Smooth muscle cell (in vitro differentiated cells): Measurements from ENCODE around the gene SLC6A4. TPM values are rescaled to one million over a fixed set of nuclear protein-coding genes. Genes with fewer than 3 reads are reported as not detected.

Experiments used
- DNase-seq: peaks from one replicate; lab custom pipeline; 2025; ENCODE audit not compliant: unreplicated experiment; lab: John Stamatoyannopoulos, UW
- H2AFZ ChIP-seq: fragments of 200-600 bp; sonication (generic); 2 replicates; pipeline ENCODE4 v1.6.0; 2016; ENCODE audit warnings: antibody characterized with exemption, low read depth, mild to moderate bottlenecking
- H3F3A ChIP-seq: fragments of 200-600 bp; sonication (generic); 2 replicates; pipeline ENCODE4 v1.6.0; 2017; ENCODE audit warnings: antibody characterized with exemption, low read depth
- H3K27ac ChIP-seq: fragments of 200-600 bp; sonication (generic); 2 replicates; pipeline ENCODE4 v1.5.1; 2016; ENCODE audit warnings: low read depth, mild to moderate bottlenecking
- H3K27me3 ChIP-seq: fragments of 200-600 bp; sonication (generic); 2 replicates; pipeline ENCODE4 v1.6.1; 2016; ENCODE audit warnings: low read depth, mild to moderate bottlenecking
- H3K36me3 ChIP-seq: fragments of 200-600 bp; sonication (generic); 2 replicates; pipeline ENCODE4 v1.5.1; 2016; ENCODE audit warnings: low read depth
- H3K4me1 ChIP-seq: fragments of 200-600 bp; sonication (generic); 2 replicates; pipeline ENCODE4 v1.5.1; 2016; ENCODE audit warnings: low read depth
- H3K4me2 ChIP-seq: fragments of 200-600 bp; sonication (generic); 2 replicates; pipeline ENCODE4 v1.6.0; 2016; ENCODE audit warnings: mild to moderate bottlenecking
- H3K4me3 ChIP-seq: fragments of 200-600 bp; sonication (generic); 2 replicates; pipeline ENCODE4 v1.5.1; 2016; ENCODE audit warnings: mild to moderate bottlenecking
- H3K79me2 ChIP-seq: fragments of 200-600 bp; sonication (generic); 2 replicates; pipeline ENCODE4 v1.6.0; 2016; ENCODE audit warnings: low read depth, mild to moderate bottlenecking
- H3K9ac ChIP-seq: fragments of 200-600 bp; sonication (generic); 2 replicates; pipeline ENCODE4 v1.6.0; 2016; ENCODE audit warnings: low read depth
- H3K9me3 ChIP-seq: fragments of 200-600 bp; sonication (generic); replicated peaks from 2 replicates; pipeline ENCODE4 v1.5.1; 2016; ENCODE audit warnings: low read depth
- H4K20me1 ChIP-seq: fragments of 200-600 bp; sonication (generic); 2 replicates; pipeline ENCODE4 v1.6.0; 2016; ENCODE audit warnings: low read depth
- CTCF ChIP-seq: fragments of 200-600 bp; sonication (generic); IDR thresholded peaks from 2 replicates; pipeline ENCODE4 v1.5.1; 2017; ENCODE audit warnings: borderline replicate concordance, mild to moderate bottlenecking, antibody characterized with exemption; ENCODE audit not compliant: insufficient read depth, poor library complexity, severe bottlenecking
- WGBS: methylation state at CpG from one replicate; pipeline ENCODE4 v1.1.7; 2016; ENCODE audit warnings: low lambda C conversion rate; 5-methylcytosine and 5-hydroxymethylcytosine counted together
- polyA plus RNA-seq: library from polyadenylated mRNA; unstranded; fragments of >200 nt; fragmentation: Nextera tagmentation; extraction: Ambion mirVana; gene quantifications from 2 replicates; pipeline ENCODE4 v1.2.1, GENCODE V29; 2016
- total RNA-seq: library from RNA; depleted of rRNA; stranded (reverse); fragments of >200 nt; gene quantifications from 2 replicates; pipeline ENCODE4 v1.2.3, GENCODE V29; 2014

Gene SLC6A4
- total and polyA plus RNA-seq, 2 experiments from 2014 or later = 0.11 to 0.49 TPM

- H3F3A ChIP-seq = no peaks in the 10 kb centered on the region
These were observed 44.4 kb downstream of the SLC6A4 start for GRCh38 chr17:30191072-30191471.

GRCh38 chr17:30188211-30188939 is 47.1 kb downstream of the SLC6A4 start:
- Histone ChIP-seq H3K9me3 (no peaks in the 10 kb centered on the region), H3K27me3 (no peaks in the 10 kb centered on the region), H3K4me1 (no peaks in the 10 kb centered on the region), H3F3A (no peaks in the 10 kb centered on the region), H3K4me3 (no peak overlapping the region), H2AFZ (no peak overlapping the region), H3K27ac (no peak overlapping the region), H3K4me2 (no peak overlapping the region), H3K79me2 (no peaks in the 10 kb centered on the region), H3K9ac (no peak overlapping the region), H4K20me1 (no peaks in the 10 kb centered on the region), H3K36me3 (peaks cover 20% of the 10 kb centered on the region)
- no peak for DNase-seq
- TF ChIP-seq CTCF = no peak
- 97% methylated on average over 5 of the region's 5 CpGs for WGBS

More at GRCh38 chr17:30191072-30191471, 44.4 kb downstream of the SLC6A4 start:
- H3K9ac ChIP-seq = no peak overlapping the region
- no peaks in the 10 kb centered on the region for H3K36me3 ChIP-seq
- H3K9me3 ChIP-seq = no peaks in the 10 kb centered on the region
- H3K4me2 ChIP-seq = no peak overlapping the region
- H3K4me1 ChIP-seq = no peaks in the 10 kb centered on the region
- peaks cover 6% of the 10 kb centered on the region for H3K27me3 ChIP-seq
- H3K79me2 ChIP-seq = no peaks in the 10 kb centered on the region
- no peaks in the 10 kb centered on the region for H4K20me1 ChIP-seq
- H3K4me3 ChIP-seq = no peak overlapping the region
- no peak overlapping the region for H3K27ac ChIP-seq
- H2AFZ ChIP-seq = no peak overlapping the region
- no peak for DNase-seq
- no peak for TF ChIP-seq CTCF
- 84% methylated on average over 2 of the region's 2 CpGs for whole genome bisulfite sequencing

GRCh38 chr17:30187573-30187972 is 47.9 kb downstream of the SLC6A4 start:
- no peak for TF ChIP-seq CTCF
- no peak overlapping the region for H3K4me3 ChIP-seq
- H3K4me1 ChIP-seq = no peaks in the 10 kb centered on the region
- no peak overlapping the region for H3K9ac ChIP-seq
- H3K36me3 ChIP-seq = peaks cover 20% of the 10 kb centered on the region
- no peaks in the 10 kb centered on the region for H4K20me1 ChIP-seq
- no peaks in the 10 kb centered on the region for H3K79me2 ChIP-seq
- DNase-seq = no peak
- no peak overlapping the region for H3K27ac ChIP-seq
- 91% methylated on average over 2 of the region's 2 CpGs for WGBS
- H3F3A ChIP-seq = no peaks in the 10 kb centered on the region
- no peaks in the 10 kb centered on the region for H3K27me3 ChIP-seq
- H3K4me2 ChIP-seq = no peak overlapping the region
- no peak overlapping the region for H2AFZ ChIP-seq
- H3K9me3 ChIP-seq = no peaks in the 10 kb centered on the region

GRCh38 chr17:30186761-30187160 is 48.7 kb downstream of the SLC6A4 start:
- H3K36me3 ChIP-seq = peaks cover 26% of the 10 kb centered on the region

More at GRCh38 chr17:30186761-30187160, 48.7 kb downstream of the SLC6A4 start:
- H3K79me2 ChIP-seq = no peaks in the 10 kb centered on the region
- no peak overlapping the region for H3K27ac ChIP-seq
- H3K4me3 ChIP-seq = no peak overlapping the region
- H3K27me3 ChIP-seq = no peaks in the 10 kb centered on the region
- H4K20me1 ChIP-seq = no peaks in the 10 kb centered on the region
- no peak for DNase-seq
- H3F3A ChIP-seq = no peaks in the 10 kb centered on the region
- WGBS = 96% methylated on average over 1 of the region's 1 CpG
- no peak overlapping the region for H2AFZ ChIP-seq
- H3K4me2 ChIP-seq = no peak overlapping the region
- TF ChIP-seq CTCF = no peak
- H3K4me1 ChIP-seq = no peaks in the 10 kb centered on the region
- no peak overlapping the region for H3K9ac ChIP-seq
- no peaks in the 10 kb centered on the region for H3K9me3 ChIP-seq
